K562 (cell line): ENCODE measurements around the gene PODN. TPM values are rescaled to one million over a fixed set of nuclear protein-coding genes. Genes with fewer than 3 reads are reported as not detected.

Experiments used
- GTF2F1 ChIP-seq: IDR thresholded peaks from 2 replicates; pipeline ENCODE4 v1.6.1; 2011; ENCODE audit warnings: low read depth, low read length, improper control_type of control experiment
- HDAC3 ChIP-seq: fragments of 450-650 bp; IDR thresholded peaks from 2 replicates; pipeline ENCODE4 v1.6.1; 2018; ENCODE audit warnings: borderline replicate concordance, mild to moderate bottlenecking, moderate library complexity; ENCODE audit not compliant: partially characterized antibody
- MGA ChIP-seq: fragments of 450-650 bp; IDR thresholded peaks from 2 replicates; pipeline ENCODE4 v1.6.1; 2016; ENCODE audit warnings: mild to moderate bottlenecking, moderate library complexity
- RERE ChIP-seq: sonication (generic); formaldehyde crosslinking; IDR thresholded peaks from 2 replicates; pipeline ENCODE4 v1.8.0; 2023; ENCODE audit warnings: missing genetic modification reagents, mild to moderate bottlenecking, borderline replicate concordance
- SIN3B ChIP-seq: fragments of 450-650 bp; IDR thresholded peaks from 2 replicates; pipeline ENCODE4 v1.6.1; 2017; ENCODE audit warnings: low read depth, mild to moderate bottlenecking, moderate library complexity
- TAF15 ChIP-seq: fragments of 200-400 bp; formaldehyde crosslinking; IDR thresholded peaks from 2 replicates; pipeline ENCODE4 v1.6.1; 2017; ENCODE audit warnings: mild to moderate bottlenecking, low read depth, low read length, moderate library complexity
- UBTF ChIP-seq, 2 experiments: IDR thresholded peaks; 2 replicates each; pipeline ENCODE4 v1.6.1; 2012; ENCODE audit warnings: improper control_type of control experiment in 2 of 2, low read depth in 2 of 2, low read length in 2 of 2, borderline replicate concordance in 1 of 2
- ZFPM2 ChIP-seq: fragments of 250-450 bp; sonication (Bioruptor Pico); IDR thresholded peaks from 2 replicates; pipeline ENCODE4 v1.5.1; 2022; ENCODE audit warnings: mild to moderate bottlenecking
- ZNF695 ChIP-seq: fragments of 450-650 bp; formaldehyde crosslinking; IDR thresholded peaks from 2 replicates; pipeline ENCODE4 v1.4.0; 2020; ENCODE audit warnings: mild to moderate bottlenecking, moderate library complexity
- polyA plus RNA-seq, 8 experiments: library from polyadenylated mRNA; depleted of rRNA in 4 of 8; stranded (reverse) in 5 of 8; unstranded in 3 of 8; fragments of >200 nt; fragmentation: Nextera tagmentation in 2 of 8; fragmentation: Illumina TruSeq in 1 of 8; extraction: Ambion mirVana in 2 of 8; extraction: Trizol in 1 of 8; gene quantifications; 2 replicates each; pipeline versions ENCODE4 v1.2.1 to v1.2.3, GENCODE V29; 2011 to 2014; ENCODE audit warnings: inconsistent platforms in 1 of 8, missing spikeins in 1 of 8
- total RNA-seq, 7 experiments: library from RNA; depleted of rRNA in 6 of 7; stranded (reverse); fragments of >200 nt in 6 of 7; fragmentation: Illumina TruSeq in 2 of 7; extraction: Trizol in 2 of 7; gene quantifications; 2 replicates each; pipeline versions ENCODE4 v1.2.1 to v1.2.3, GENCODE V29; 2011 to 2021; ENCODE audit warnings: low replicate concordance in 1 of 7

PODN gene
- total and polyA plus RNA-seq, 9 of the 15 experiments (the other 6 are each of a cell fraction or from before 2014, with no cell fraction given): not detected

GRCh38 chr1:53046930-53047329 lies 15.1 kb upstream of the PODN start (continued):
- TF ChIP-seq HDAC3: no peak
- TF ChIP-seq TAF15: no peak
- no peak for TF ChIP-seq SIN3B
- no peak for TF ChIP-seq ZFPM2 (CRISPR knock-in tag)
- no peak for TF ChIP-seq GTF2F1
- no peak for TF ChIP-seq UBTF (IDR thresholded peaks at IDR 0.05; ENCODE audit: borderline replicate concordance in 1 of 2, low read depth in 2 of 2, low read length in 2 of 2)
- TF ChIP-seq RERE (CRISPR knock-in tag): no peak
- TF ChIP-seq MGA: peak; percentile 65
- no peak for TF ChIP-seq ZNF695 (CRISPR knock-in tag)
